GM18909 (cell line): ENCODE data around the gene EIF4G1.
A peak's percentile ranks its signal among the peaks of the same experiment; 100 is the strongest.
"Not testable (repeated sequence)": the region's sequence is repeated elsewhere in the genome, so short reads cannot be mapped to it uniquely, and the experiment has no call there.

Source experiments
- ATAC-seq: cut with Tn5 transposase; IDR thresholded peaks from one replicate; pipeline ENCODE4 v1.9.1; 2021; ENCODE audit warnings: mild to moderate bottlenecking; ENCODE audit not compliant: unreplicated experiment, poor library complexity

EIF4G1 gene

GRCh38 chr3:184334470-184335158 lies 20.2 kb downstream of the EIF4G1 start:
- no peak for ATAC-seq

- ATAC-seq = no peak
These were observed 20.9 kb downstream of the EIF4G1 start for GRCh38 chr3:184335291-184335660.

GRCh38 chr3:184335661-184336546 lies 21.5 kb downstream of the EIF4G1 start:
- ATAC-seq = peak; percentile 71

GRCh38 chr3:184336547-184337398 lies 22.4 kb downstream of the EIF4G1 start:
- no peak for ATAC-seq

- no peak for ATAC-seq
These were observed 23.0 kb downstream of the EIF4G1 start, which contains the start of gene FAM131A for GRCh38 chr3:184337399-184337714. TSS of gene FAM131A (plus strand) at chr3:184337600. CDS start at chr3:184337631, 31 bp downstream.

GRCh38 chr3:184337981-184338380 lies 23.6 kb downstream of the EIF4G1 start:
- no peak for ATAC-seq

GRCh38 chr3:184338511-184338945 lies 24.1 kb downstream of the EIF4G1 start:
- no peak for ATAC-seq

GRCh38 chr3:184339001-184339400 lies 24.6 kb downstream of the EIF4G1 start:
- ATAC-seq = no peak

GRCh38 chr3:184339451-184340135 lies 25.2 kb downstream of the EIF4G1 start:
- ATAC-seq = not testable (repeated sequence)

- no peak for ATAC-seq
These were observed 27.5 kb downstream of the EIF4G1 start for GRCh38 chr3:184341925-184342324.

GRCh38 chr3:184343200-184343876 lies 28.9 kb downstream of the EIF4G1 start:
- ATAC-seq = no peak

- no peak for ATAC-seq
These were observed 30.3 kb downstream of the EIF4G1 start for GRCh38 chr3:184344579-184345316.

GRCh38 chr3:184345317-184346144 lies 31.1 kb downstream of the EIF4G1 start:
- ATAC-seq = no peak

GRCh38 chr3:184346480-184347190 lies 32.2 kb downstream of the EIF4G1 start:
- ATAC-seq = no peak

- no peak for ATAC-seq
These were observed 33.1 kb downstream of the EIF4G1 start for GRCh38 chr3:184347321-184348056.

- ATAC-seq = no peak
These were observed 33.6 kb downstream of the EIF4G1 start for GRCh38 chr3:184348057-184348382.
